GM18498 (cell line): Measurements from ENCODE around the gene TRAPPC2L.
"Not testable (repeated sequence)": the region's sequence is repeated elsewhere in the genome, so short reads cannot be mapped to it uniquely, and the experiment has no call there.

Experiments used
- ATAC-seq: cut with Tn5 transposase; IDR thresholded peaks from one replicate; pipeline ENCODE4 v1.9.1; 2021; ENCODE audit warnings: mild to moderate bottlenecking, moderate library complexity; ENCODE audit not compliant: unreplicated experiment

TRAPPC2L gene

DNA sequence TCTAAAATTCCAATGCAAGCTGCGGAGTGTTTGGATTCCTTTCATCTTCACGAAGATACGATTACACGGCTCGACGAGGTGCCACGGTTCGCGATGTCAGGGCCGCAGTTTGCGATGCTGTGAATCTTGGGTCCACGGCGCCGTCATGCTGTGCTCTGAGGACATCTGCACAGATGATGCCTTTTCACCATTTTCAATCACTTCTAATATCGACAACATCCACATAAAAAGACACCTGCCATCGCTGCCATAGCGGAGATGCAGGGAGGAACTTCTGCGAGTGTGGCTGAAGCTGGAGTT lies 38.4 kb upstream of the TRAPPC2L start:
- ATAC-seq: no peak

DNA sequence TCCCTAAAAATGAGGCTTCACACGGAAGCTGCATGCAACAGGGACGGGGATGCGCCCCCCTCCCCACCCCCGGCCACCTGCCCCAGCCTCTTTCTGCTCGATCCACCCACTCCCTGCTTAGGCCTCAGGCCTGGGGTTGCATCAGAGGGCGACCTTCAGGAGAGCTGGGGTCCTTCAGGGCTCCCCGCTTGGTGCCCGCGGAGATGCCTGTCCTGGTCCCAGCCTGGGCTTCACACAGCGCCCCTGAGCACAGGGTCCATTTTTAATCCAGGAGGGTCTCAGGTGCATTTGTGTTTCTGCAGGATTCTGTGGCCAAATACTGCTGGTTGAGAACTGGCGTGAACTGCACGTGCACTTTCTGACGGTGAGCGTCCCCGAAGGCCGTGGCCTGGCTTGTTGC lies 37.8 kb upstream of the TRAPPC2L start:
- ATAC-seq: no peak

DNA sequence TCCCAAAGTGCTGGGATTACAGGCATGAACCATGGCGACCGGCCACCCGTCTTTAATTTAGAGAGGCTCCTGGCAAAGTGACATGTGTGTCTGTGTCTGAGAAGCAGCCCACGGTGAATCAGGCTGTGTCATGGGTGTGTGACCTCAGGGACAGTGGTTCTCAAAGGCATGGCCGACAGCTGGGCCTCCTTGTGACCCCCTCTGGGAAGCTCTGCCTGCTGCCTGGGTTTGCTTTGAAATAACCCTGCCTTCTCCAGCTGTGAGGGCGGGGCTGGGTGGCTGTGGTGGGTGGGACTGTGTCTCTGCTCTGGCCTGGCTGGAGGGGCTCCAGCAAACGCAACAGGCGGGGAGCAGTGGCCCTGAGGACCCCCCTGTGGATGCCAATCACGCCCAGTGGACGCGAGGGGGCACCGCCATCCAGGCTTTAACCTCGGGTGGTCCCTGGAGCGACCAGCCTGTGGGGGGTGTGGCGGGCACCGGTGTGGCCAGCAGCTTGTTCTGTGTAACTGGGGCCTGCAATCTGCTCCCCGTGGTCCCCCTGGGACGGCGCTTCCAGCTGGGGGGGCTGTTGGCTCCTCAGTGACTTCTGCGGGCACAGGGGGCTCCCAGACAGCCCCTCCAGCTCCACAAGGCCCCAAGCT lies 36.4 kb upstream of the TRAPPC2L start:
- ATAC-seq: no peak

DNA sequence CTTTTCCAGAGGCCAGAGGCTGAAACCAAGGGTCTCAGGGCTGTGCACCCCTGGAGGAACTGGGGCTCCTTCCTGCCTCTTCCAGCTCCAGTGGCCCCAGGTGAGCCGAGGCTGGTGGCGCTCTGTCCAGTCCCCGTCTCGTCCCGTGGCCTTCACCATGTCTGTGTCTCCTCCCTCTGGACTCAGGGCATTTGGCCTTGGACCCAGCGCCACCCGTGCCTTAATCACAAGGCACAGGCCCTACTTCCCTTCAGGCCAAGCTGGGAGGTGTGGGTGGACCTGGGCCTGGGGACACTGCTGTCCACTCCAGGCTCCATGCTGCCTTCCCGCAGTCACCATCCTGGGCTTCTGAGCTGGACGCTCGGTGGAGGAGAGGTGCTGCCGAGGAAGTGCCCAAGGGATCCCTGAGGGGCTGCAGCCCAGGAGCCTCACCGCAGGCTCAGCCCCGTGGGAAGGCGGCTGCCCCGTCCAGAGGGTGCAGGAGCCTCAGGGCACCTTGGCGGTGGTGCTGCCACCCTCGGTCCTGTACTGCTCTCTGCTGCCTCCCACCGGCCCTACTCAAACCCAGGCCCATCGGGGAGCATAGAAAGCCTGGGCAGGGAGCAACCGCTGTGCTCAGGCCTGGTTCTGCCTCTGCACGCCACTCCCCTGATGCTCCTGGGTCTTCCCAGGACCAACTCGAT lies 35.6 kb upstream of the TRAPPC2L start:
- no peak for ATAC-seq

DNA sequence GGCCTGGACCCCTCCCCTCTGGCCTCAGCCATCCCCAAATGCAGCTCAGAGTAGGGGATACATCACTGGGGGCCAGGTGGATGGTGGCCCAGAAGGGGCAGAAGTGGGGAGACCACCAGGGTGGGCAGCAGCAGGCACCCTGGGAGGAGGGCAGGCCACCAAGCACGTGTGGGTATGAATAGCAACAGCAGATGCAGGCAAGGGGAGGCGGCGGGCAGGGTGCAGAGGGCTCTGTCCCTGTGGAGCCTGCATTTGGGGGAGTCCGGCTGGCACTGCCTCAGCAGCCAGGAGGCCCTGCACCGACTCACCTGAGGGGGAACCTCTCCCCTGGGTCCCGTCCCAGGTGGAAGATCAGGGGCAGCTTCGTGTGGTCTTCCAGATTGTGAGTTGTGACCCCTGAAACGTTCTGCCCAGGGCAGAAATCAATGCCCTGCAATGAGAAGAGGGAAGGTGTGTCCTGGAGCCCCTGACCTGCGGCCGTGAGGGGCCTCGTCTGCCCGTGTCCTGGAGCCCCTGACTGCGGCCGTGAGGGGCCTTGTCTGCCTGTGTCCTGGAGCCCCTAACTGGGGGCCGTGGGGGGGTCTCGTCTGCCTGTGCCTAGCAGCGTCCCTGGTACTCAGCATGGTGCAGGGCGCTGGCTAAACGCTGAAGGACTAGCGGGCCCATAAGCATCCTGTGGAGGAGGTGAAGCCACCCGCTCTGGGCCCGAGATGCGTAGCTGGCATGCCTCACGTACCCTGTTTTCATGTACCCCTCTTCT lies 34.5 kb upstream of the TRAPPC2L start:
- no peak for ATAC-seq

DNA sequence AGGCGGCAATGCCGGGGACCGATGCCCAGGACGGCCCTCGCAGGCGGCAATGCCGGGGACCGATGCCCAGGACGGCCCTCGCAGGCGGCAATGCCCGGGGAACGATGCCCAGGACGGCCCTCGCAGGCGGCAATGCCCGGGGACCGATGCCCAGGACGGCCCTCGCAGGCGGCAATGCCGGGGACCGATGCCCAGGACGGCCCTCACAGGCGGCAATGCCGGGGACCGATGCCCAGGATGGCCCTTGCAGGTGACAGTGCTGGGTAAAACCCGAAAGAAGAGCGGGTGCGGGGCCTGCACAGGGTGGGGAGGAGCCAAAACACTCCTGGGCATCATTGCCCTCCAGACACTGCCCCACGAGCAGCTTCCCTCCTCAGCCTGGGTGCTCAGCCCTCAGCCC lies 33.3 kb upstream of the TRAPPC2L start:
- ATAC-seq: not testable (repeated sequence)

DNA sequence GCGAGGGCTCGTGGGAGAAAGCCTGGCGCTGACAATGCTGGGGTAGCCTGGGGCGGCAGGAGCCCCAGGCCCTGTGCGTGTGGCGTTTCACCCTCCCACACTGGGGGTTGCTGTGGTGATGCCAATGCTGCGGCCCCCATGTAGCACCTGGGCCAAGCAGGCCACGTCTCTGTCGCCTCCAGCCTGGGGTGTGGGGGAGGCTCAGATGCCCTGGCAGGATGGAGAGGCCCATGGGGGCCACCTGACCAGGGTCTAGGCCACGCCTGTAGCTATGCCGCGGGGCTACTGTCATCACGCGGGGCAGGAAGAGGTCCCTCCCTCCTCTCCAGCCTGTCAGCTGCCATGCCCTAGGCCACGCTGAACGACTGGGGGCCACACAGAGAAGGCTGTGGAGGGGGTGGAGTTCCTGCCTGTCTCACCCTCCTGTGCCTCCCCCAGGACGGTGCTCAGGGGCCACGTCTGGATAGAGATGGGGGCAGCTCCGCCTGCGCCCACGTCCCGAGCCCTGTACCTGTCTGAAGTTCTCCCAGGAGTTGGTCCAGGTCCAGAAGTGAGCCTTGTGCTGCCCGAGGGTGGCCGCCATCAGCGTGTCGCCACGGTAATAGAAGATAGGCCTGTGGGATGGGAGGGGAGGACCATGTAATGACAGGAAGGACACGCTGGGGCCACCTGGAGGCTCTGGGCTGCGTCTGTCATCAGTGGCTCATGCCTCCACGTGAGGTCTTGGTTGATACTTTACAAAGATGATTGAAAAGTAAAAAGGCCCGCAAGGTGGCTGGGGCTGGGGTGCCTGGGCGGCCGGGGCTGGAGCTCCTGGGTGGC lies 32.5 kb upstream of the TRAPPC2L start:
- ATAC-seq: no peak

DNA sequence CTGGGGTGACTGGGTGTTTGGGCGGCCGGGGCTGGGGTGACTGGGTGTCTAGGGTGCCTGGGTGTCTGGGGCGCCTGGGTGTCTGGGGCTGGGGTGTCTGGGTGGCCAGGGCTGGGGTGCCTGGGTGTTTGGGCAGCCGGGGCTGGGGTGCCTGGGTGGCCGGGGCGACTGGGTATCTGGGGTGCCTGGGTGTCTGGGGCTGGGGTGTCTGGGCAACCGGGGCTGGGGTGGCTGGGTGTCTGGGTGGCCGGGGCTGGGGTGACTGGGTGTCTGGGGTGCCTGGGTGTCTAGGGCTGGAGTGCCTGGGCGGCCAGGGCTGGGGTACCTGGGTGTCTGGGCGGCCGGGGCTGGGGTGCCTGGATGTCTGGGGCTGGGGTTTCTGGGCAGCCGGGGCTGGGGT lies 31.8 kb upstream of the TRAPPC2L start:
- no peak for ATAC-seq

DNA sequence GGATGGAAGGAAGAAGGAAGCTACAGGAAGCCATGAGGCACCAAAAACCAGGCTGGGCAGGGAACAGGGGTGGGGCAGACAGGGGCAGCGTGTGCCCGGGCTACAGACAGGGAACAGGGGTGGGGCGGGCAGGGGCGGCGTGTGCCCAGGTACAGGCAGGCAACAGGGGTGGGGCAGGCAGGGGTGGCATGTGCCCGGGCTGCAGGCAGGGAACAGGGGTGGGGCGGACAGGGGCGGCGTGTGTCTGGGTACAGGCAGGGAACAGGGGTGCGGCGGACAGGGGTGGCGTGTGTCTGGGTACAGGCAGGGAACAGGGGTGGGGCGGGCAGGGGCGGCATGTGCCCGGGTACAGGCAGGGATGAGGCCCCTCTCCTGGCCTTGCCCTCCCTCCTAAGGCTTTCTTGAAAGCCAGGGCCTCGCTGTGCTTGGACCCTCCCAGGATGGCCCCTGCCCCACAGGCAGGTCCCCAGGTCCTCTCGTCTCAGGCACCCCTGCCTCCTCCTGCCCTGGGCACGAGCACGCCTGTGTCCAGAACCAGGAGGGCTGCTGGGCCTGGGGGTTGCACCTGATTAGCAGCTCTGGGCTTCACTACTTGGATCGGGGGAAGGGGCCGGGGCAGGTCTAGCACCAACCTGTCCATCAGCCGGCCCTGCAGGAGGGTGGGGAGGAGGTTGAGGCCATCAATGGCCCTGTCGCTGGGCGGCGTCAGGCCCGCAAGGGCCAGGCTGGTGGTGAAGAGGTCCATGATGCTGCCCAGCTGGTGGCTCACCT lies 30.7 kb upstream of the TRAPPC2L start:
- no peak for ATAC-seq

DNA sequence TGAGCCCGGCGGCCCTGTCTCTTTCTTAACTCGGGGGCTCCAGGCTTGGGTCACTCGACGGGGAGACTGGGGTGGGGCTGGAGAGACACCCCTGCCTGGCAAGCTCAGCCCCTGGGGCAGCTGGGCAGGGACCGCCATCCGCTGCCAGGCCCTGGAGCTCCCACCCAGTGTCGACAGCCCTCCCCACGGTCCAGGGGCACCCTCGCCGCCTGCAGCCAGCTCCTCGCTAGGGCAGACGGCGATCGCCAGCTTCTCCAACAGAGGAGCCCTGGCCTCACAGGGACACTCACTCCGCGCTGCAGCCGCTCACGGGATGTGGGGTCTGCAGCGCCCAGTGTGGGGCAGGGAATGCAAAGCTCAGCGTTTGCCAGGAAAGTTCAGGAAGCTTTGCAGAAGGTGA lies 29.2 kb upstream of the TRAPPC2L start:
- ATAC-seq: no peak

DNA sequence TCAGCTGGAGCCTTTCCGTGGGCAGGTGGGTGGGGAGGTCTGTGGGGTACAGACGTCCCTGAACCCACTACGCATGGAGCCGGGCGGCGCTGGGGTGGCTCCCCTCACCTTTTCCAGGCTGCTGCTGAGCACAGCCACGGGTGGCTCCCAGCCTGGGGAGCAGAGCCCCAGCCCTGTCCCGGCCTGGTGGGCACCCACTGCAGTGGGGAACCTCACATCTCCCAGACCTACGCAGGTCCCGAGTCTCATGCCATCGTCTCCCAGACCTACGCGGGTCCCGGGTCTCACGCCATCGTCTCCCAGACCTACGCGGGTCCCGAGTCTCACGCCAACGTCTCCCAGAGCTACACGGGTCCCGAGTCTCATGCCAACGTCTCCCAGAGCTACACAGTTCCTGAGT lies 28.2 kb upstream of the TRAPPC2L start:
- ATAC-seq: no peak

DNA sequence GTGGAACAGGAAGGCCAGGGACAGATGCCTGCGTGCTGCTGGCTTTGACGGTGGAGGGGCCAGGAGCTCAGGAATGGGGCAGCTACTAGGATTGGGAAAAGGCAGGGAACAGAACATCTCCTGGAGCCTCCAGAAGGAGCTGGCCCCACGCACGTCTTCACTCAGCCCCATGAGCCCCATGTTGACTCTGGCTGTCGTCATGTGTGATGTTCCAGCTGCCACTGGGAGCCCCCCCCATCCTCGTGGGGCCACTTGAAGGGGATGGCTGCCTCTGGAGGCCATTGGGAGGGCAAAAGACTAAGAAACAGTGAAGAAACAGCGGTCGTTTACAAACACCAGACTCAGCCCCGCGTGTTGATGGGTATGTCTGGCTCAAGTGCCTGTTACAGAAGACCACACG lies 26.7 kb upstream of the TRAPPC2L start:
- no peak for ATAC-seq

DNA sequence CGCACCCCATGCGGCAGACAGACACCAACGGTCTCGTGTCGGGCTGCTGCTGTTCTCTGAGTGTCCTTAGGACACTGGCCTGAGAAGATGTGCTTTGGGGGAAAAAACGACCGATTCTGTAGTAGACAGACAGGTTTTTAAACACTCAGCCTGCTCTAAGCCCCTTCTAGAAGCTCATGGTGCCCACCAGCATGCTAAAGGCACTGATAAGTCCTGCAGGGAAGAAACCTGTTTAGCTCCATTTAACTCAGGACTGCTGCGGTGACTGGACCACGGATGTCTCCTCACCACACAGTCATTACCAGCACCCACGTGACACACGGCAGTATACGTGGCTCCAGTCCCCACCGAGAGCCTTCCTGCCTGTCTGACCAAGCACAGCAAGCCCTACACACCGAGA lies 26.1 kb upstream of the TRAPPC2L start:
- no peak for ATAC-seq

DNA sequence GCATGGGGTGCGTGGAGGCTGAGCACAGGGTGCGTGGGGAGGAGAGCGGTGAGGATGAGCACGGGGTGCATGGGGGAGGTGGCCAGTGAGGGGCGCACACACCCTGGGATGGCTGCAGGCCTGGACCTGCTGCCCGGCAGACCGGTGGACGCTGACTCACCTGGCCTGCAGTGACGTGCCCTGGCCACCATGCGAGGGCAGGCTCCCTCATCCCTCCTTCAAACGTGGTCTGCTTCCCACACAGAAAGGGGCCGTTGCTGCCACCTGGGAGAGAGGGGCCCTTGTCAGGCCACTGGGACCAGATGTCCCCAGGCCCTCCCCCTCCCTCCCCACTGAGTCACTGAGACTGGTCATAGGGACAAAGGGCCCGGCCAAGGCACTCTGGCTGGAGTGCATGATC lies 25.1 kb upstream of the TRAPPC2L start:
- no peak for ATAC-seq

DNA sequence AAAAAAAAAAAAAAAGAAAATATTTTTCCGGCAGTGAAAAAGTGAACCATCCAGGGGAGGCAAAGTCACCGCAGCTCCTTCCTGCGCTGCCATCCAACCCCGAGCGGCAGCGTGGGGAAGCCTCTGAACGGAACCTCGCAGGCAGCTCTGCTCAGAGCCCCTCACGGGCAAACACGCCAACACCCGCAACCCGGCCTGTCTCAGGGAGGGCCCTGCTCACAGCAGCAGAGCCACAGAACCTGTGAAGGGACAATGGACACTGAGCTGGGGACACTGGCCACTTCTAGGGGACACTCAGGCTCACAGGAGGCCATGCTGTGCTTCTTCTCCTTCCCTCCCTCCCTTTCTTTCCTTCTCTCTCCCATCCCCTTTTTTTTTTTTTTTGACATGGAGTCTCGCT lies 23.8 kb upstream of the TRAPPC2L start:
- no peak for ATAC-seq

DNA sequence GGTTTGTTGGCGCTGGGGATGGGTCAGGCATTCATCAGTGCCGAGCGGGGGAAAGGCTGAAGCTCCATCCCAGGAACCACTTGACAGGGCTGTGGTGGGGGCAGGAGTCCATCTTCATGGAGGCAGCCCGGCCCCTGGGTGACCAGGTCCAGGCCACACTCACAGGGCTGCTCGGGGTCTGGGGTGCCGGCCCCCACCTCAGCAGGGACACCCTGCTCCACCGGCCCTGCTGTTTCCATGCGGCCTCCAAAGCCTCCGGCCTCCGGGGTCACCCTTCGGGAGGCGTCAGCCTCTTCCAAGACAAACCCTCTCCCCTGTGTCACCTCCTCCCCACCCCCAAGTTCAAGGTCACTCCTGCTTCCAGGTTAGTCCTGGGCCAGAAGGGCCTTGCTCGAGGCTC lies 22.3 kb upstream of the TRAPPC2L start:
- no peak for ATAC-seq

DNA sequence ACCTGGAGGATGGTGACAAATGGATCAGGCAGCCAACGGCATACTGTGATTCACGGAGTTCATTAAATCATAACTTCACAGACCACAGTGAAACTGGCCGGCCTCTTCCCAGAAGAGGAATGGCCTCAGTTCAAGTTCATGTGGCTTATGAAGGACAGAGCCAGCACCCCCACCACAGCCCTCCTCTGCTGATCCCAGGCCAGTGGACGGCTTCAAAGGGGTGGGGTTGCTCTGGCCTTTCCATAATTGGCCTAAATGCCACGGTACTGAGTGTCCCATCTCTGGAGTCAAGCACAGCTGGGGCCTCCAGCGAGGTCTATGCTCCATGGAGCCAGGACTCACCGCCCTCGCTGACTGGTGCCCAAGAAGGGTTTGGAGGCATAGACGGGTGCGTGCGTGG lies 21.5 kb upstream of the TRAPPC2L start:
- ATAC-seq: no peak

DNA sequence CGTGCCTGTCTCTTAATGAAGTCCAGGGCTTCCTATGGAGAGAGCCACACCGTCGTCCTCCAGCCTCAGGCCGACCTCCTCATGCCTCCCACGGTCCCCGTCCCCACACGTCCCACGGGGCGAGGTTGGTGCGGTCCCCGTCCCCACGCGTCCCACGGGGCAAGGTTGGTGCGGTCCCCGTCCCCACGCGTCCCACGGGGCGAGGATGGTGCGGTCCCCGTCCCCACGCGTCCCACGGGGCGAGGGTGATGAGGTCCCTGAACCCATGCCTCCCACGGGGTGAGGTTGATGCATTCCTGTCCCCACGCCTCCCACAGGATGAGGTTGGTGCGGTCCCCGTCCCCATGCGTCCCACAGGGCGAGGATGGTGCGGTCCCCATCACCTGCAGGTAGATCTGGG lies 21.1 kb upstream of the TRAPPC2L start:
- no peak for ATAC-seq

DNA sequence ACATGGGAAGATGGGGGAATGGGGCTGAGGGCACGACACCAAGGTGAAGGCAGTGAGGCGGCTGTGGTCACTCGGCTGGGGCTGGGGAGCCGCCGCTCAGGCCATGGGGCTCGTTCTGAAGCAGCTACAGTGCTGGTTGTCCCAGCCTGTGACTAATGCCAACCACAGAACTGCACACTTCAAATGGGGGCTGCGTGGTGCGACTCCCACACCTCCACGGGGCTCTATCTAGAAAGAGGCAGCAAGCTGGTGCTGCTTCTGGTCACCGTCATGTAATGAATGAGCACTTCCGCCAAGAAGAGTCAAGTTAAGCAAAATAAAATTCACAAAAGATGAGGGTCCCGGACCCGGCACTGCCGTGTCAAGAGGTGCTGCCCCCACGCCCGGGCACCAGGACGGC lies 20.1 kb upstream of the TRAPPC2L start:
- no peak for ATAC-seq

DNA sequence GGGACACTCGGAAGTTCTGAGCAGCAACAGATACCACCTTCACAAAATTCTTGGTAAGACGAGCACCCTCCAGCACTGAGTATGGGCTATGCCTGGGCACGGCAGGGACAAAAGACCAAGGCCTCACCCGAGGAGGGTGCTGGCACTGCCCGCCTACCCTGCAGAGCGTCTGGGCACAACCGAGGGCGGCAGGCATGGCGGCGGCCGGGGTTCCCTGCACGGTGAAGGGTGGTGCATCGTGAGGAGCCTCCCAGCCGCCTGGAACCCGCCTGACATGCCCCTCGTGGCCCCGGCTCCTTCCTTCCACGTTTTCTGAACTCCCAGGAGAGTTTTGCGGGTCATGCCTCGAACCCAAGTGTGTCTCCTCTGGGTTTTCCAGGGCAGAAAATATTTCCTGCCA lies 19.1 kb upstream of the TRAPPC2L start:
- ATAC-seq: no peak

DNA sequence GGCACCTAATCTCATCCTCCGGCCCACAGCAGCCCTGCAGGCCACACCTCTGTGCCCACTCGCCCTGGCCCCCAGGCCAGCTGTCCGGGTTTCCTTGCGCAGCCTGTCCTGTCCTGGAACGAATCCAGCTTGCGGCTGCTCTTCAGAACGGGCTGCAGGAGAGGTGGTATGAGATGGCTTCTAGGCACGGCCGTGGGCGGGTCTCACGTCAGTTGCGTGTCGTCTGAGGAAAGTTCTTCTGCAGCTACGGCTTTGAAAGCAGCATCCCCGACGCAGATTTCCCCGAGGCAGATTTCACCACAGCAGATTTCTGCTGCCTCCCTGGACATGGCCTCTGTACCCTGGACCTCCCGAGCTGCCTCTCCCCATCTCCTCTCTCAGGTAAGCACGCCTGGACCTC lies 18.4 kb upstream of the TRAPPC2L start:
- no peak for ATAC-seq
